OCI-M2 (cell line): ENCODE measurements around the gene LMNTD2.

Experiments
- DNase-seq: peaks from one replicate; lab custom pipeline; 2025; ENCODE audit not compliant: unreplicated experiment; lab: John Stamatoyannopoulos, UW

LMNTD2 gene

DNA sequence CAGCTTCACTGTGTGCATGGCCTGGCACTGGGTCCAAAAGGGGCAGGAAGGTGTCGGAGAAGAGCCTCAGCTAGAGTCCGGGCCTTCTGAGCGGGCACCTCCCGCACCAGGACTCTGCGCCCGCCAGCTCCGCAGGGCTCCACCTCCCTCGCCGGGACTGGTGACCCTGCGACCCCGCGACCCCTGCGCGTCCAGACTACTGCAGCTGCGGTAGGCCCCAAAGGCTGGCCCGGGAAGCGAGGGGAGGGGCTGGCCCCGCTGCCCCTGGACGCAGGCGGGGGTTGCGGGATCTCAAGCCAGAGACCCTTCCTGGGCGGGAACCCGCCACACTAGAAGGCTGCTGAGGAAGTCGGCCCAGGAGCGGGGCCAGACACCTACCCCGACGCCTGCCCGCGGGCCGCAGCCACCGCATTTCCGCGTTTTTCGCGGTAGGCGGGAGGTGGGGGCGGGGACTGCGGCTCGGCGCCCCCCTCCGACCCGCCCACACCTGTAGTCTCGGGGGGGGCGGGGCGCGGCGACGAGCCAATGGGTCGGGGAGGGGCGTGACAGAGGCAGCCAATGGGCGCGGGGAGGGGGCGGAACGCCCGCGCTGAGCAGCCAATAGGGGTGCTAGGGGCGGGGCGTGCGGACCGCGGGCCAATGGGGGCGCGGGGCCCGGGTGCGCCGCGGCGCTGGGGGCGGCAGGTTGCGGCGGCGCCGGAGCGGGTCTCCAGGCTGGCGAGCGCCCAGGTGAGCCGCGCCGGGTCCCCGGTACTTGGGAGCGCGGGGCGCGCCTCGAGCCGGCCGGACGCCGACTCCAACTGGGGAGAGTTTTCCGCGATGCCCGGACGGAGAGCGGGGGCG is at the start of gene LMNTD2, which contains the start of gene RASSF7:
LMNTD2 (minus strand) TSS at position 434 of the 843 bp plus-strand sequence; CDS start at position 412, 22 bp downstream.
RASSF7 (plus strand) TSS at position 666 of the 843 bp plus-strand sequence. CDS start 799 bp downstream, outside the sequence.
- DNase-seq = no peak

GRCh38 chr11:609341-609811 is 48.8 kb upstream of the LMNTD2 start:
- DNase-seq = no peak

GRCh38 chr11:608791-609251 is 48.3 kb upstream of the LMNTD2 start:
- DNase-seq = no peak

- no peak for DNase-seq
Observed at GRCh38 chr11:607971-608659, 47.6 kb upstream of the LMNTD2 start.

DNA sequence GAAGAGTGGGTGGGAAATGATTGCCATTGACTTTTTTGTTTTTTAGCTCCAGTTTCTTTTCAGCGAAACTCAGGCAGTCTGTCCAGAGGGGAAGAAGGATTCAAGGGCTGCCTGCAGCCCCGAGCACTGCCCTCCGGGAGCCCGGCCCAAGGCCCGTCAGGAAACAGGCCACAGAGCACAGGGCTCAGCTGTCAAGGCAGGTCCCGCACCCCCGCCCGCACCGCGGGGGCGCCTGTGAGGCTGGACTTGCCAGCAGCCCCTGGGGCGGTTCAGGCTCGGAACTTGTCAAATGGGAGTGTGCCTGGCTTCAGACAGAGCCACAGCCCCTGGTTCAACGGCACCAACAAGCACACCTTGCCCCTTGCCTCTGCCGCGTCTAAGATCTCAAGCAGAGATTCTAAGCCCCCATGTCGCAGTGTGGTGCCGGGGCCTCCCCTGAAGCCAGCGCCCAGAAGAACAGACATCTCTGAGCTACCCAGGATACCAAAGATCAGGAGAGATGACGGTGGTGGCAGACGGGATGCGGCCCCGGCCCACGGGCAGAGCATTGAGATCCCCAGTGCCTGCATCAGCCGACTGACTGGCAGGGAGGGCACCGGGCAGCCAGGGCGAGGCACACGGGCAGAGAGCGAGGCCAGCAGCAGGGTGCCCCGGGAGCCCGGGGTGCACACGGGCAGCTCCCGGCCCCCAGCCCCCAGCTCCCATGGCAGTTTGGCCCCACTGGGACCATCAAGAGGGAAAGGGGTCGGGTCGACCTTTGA is 46.7 kb upstream of the LMNTD2 start:
- DNase-seq = no peak

DNA sequence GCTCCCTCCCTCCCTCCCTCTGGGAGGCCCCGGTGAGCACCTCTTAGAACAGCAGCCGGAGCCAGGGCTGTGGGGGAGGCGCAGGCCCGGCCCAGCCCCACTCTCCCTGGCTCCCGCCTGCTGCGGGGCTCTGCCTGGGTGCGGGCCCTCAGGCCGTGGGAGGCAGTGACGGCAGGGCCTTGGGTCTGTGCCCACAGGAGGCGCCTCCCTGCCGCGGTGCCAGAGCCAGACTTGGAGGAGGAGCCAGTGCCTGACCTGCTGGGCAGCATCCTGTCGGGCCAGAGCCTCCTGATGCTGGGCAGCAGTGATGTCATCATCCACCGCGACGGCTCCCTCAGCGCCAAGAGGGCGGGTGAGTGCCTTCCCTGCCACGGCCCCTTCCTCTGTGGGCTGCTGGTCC is 45.7 kb upstream of the LMNTD2 start:
- no peak for DNase-seq

DNA sequence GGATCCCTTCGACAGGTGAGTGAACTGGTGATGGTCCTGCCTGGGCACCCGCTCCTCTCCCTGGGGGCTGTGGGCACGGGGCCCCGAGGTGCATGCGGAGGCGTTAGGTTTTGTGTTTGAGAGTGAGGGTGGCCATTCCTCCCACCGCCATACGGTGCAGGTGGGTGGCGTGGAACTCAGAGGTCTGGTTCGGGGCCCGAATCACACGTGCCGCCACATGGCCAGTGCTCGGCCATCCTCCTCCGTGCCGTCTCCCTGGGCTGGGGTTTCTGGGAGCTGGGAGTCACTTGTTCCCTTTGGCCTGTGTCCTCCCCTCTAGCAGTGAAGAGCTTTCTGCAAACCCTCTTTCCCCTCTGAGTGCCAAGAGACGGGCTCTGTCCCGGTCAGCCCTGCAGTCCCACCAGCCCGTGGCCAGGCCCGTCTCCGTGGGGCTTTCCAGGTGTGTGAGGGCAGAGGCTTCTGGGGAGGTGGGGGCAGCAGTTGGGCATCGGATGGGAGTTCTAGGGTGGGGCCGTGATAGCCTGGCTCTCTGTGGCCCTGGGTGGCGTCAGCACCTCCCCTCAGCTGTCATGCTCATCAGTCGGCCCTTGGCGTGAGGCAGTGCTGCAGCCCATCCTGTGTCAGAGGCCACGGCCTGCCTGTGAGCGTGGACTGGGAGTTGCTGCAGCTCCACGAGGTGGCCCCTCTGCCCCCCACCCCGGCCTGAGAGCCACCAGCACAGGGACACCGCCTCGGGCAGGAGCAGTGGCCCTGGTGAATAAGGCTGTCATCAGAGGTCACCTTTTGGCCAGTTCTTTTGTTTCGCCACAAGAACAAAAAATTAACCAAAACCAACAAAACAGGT is 45.0 kb upstream of the LMNTD2 start:
- DNase-seq = no peak

DNA sequence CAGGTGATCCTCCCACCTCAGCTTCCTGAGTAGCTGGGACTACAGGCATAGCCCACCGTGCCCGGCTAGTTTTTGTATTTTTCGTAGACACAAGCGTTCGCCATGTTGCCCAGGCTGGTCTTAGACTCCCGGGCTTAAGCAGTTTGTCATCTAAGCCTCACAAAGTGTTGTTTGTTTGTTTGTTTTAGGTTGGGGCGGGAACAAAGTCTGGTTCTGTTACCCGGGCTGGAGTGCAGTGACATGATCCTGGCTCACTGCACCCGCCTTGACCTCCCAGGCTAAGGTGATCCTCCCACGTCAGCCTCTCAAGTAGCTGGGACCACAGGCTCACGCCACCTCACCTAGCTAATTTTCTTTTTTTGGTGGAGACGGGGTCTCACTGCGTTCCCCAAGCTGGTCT is 42.6 kb upstream of the LMNTD2 start:
- DNase-seq = no peak

- DNase-seq = no peak
Observed at GRCh38 chr11:601573-602245, 41.2 kb upstream of the LMNTD2 start.

GRCh38 chr11:598005-598680 is 37.6 kb upstream of the LMNTD2 start:
- DNase-seq = no peak

- no peak for DNase-seq
Observed at GRCh38 chr11:597166-597725, 36.7 kb upstream of the LMNTD2 start.

DNA sequence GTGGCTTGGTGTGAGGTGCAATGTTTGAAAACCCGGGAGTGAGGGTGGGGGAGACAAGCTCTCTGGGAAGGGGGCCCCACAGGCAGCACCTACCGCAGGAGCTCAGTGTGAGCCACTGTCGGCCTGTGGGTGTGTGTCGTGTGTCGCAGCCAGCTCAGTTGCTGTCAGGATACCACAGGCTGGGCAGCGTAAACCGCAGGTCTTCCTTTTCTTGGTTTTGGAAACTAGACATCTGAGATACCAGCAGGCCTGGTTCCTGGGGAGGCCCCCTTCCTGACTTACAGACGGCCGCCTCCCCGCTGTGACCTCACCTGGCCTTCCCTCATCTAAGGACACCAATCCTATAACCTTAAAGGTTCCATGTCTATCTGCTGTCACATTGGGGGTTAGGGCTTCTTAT is 35.8 kb upstream of the LMNTD2 start:
- DNase-seq = no peak

GRCh38 chr11:595400-595799 is 34.9 kb upstream of the LMNTD2 start:
- no peak for DNase-seq

- DNase-seq = no peak
Observed at GRCh38 chr11:593347-593746, 32.8 kb upstream of the LMNTD2 start.

DNA sequence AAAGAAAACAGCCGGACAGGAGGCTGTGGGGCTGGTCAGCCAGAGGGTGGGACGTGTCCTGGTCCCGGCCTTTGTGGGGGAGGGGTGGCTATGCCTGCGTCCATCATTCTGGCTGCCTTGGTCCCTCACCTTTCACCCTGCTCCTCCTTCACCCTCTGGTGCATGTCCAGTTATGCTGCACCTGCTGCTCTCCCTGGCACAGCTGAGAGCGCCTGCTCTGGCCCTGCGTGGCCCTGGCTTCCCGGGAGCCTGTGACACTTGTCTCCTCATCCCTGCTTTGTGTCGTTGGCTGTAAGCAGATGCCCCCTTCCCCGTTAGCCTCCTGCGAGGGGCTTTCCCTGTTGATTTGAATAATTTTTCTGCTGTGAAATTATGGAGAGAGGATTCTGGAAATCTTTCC is 32.4 kb upstream of the LMNTD2 start:
- no peak for DNase-seq

- no peak for DNase-seq
Observed at GRCh38 chr11:592501-592900, 32.0 kb upstream of the LMNTD2 start.

- DNase-seq = no peak
Observed at GRCh38 chr11:590997-591396, 30.5 kb upstream of the LMNTD2 start.

GRCh38 chr11:589798-590197 is 29.3 kb upstream of the LMNTD2 start:
- no peak for DNase-seq

DNA sequence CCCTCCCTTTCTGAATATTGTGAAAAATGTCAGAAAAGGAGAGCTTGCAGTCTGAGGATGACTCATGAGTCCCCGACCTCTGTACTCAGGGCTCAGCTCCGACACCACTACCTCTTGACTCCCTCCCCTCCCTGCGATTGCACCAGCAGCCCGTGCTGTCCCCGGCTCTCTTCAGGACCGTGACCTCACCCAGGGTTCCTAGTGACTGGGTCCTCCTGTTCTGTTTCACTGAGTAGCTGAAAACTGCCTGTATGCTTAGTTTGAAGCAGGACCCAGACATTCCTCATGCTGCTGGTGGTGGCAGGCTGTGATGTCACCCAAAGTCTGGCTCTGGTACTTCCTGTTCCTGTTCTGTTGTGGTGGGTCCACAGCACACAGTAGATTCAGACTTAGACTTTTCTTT is 27.4 kb upstream of the LMNTD2 start:
- no peak for DNase-seq
